NCI-H1930 (cell line): ENCODE results near the gene RASSF3.
"Not testable (repeated sequence)": the region's sequence is repeated elsewhere in the genome, so short reads cannot be mapped to it uniquely, and the experiment has no call there.

Experiments
- DNase-seq, 2 experiments: peaks; one replicate each; lab custom pipeline; 2025; lab: John Stamatoyannopoulos, UW

The RASSF3 gene

DNA sequence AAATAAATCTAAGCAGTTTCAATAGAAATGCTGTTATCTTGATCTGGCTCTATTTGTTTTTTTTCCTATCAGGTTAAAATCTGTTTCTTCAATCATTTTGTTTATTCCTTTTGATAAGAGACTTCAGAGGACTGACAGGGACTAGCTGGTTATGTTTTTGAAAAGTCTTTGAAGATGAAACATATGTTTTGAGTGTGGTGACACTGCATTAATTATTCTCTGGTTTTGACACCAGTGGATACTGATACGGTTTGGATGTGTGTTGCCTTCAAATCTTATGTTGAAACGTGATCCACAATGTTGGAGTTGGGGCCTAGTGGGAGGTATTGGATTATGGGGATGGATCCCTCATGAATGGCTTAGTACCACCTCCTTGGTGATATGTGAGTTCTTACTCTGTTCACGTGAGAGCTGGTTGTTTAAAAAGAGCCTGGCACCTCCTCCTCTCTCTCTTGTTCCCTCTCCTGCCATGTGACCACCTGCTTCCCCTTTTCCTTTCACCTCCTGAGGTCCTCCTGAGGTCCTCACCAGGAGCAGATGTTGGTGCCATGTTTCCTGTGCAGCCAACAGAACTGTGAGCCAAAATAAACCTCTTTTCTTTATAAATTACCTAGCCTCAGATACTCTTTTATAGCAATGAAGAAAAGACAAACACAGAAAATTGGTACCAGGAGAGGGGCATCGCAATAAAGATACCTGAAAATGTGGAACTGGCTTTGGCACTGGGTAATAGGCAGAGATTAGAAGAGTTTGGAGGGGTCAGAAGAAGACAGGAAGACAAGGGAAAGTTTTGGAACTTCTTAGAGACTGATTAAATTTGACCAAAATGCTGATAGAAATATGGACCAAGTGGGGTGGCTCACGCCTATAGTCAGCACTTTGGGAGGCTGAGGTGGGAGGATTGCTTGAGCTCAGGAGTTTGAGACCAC lies 23.0 kb downstream of the RASSF3 start:
- DNase-seq = no peak

DNA sequence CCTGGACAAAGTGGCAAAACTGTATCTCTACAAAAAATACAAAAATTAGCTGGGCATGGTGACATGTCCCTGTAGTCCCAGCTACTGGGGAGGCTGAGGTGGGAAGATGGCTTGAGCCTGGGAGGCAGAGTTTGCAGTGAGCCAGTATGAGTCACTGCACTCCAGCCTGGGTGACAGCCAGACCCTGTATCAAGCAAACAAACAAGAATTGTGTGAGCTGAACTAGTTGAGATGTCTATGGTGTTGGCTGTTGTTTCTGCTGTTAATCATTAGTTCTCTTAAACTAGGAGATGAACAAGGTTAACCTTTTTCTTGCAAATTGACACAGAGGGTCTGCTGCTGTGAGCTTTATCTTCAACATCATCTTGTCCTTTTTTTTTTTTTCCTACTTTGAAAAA lies 23.6 kb downstream of the RASSF3 start:
- no peak for DNase-seq

DNA sequence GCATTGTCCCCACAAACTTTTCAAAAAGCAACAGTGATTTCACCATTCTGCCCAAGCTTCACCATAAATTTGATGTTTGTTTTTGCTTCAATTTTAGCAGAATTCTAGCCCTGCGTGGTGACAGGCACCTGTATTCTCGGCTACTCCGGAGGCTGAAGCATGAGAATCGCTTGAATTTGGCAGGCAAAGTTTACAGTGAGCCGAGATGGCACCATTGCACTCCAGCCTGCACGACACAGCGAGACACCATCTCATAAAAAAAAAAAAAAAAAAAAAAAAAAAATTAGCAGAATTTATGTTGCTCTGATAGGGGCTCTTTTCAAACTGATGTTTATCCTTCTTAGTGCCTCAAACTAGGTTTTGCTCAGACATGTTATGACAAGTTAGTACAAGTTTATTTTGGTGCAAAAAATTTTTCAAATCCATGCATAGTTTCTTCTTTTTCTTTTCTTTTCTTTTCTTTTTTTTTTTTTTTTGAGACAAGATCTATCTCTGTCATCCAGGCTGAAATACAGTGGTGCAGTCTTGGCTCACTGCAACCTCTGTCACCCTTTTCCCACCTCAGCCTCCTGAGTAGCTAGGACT lies 24.3 kb downstream of the RASSF3 start:
- no peak for DNase-seq

DNA sequence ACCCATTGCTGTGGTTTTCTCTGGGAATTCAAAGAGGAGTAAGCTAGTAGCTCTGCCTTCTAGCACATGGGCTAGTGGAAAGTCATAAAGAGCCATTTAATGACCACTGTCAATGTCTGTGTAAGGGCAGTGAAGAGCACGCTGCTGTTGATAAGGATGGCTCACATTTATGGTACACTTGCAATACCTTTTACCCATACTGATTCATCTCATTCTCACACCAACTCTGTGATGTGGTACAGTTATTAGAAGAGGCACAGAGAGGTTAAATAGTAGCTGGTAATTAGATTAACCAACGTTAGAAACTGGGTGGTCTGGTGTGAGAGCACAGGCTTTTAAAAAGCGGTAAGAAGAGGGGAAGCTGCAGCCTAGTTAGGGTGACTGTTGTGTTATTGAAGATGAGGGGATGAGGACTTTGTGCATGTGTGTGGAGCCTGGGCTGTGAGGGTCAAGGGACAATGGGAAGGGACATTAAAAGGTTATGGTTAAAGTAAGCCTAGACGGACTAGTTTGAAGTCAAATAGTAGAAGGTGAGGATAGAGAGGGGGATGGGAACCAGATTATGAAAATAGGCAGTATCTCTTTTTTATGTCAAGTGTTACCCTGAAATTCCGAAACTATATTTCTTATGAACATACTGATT lies 25.2 kb downstream of the RASSF3 start:
- no peak for DNase-seq

DNA sequence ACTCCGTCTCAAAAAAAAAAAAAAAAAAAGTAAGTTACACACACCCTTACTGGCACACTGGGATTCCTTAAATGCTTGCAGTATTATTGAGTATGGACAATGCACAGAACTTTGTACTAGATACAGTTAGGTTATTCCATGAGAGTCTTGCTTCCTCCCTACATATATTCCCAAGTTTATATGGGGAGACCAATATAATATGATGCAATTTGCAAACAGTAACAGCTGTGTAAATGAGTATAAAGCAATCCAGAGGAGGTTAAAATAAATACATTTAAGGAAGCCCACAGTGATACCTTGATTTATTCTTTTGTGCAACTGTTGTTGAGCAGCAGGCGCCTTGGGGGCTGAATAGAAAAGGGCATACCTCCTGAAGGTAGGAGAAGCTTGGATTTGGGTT lies 26.6 kb downstream of the RASSF3 start:
- no peak for DNase-seq

DNA sequence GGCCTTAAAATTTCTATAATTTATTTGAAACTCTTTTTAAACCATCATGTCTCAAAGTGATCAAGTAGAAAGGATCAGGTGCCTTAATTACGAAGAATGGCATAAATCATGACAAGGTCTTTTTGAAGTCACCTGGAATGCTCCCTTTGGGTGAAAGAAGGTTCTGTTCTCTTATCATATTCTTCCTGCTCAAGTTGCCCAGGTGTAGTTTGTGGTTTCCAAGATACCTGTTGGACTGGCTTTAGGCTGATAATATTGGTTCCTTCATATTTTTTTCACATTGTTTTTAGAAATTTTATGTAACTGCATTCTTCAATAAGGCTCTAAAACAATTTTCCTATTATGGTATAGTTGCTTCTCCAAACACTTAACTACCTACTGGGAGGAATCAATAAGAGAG lies 29.2 kb downstream of the RASSF3 start:
- DNase-seq = no peak

DNA sequence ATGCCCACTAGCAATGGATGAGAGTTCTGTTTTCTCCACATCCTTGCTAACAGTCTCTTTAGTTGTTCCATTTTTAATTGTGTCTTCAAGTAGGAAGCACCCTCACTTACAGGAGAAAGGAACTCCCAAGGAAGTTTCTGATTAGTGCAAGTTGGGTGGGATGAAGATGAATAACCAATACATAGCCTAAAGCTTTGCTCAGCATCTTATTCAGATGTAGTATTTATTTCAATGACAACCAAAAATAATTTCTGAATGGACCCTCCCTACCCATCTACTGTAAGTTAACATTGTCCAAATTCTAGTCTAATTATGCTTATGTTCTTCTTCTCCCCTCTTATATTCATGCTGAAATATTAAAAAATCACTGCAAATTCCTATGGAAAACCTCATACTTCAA lies 36.0 kb downstream of the RASSF3 start:
- no peak for DNase-seq

DNA sequence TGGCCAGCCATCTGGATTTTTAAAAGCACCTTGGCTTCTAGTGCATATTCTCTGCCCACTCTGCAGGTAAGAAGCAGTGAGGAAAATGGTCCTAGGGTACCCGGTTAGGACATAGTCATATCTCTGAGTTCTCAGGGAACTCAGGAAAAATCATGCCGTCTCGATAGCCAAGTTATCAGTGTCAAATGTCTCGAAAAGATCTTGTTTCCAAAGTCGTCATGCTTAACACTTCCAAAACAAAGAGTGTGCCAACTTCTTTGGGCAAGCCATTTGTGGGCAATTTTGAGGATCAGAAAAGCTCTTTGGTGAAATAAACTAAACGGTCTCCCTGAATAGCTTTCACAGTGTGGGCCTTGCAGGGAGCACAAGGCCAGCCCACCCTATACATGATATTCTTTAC lies 39.2 kb downstream of the RASSF3 start:
- no peak for DNase-seq

DNA sequence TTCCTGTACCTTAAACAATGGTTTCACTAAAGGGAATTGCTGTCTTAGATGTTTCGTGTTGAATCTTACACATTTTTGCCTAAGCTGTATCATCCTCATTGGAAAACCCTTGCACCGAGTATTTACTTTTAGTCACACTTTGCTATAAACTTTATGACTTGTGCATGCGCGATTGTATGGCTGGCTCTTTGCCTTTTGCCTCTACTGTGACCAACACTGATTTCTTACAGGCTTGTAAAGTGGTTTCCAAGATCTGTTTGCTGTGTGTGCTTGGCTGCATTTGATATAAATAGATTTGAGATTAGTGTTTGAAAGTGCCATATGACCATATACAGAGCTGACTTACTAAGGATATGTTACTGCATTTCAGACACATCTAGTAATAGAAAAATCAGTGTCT lies 40.5 kb downstream of the RASSF3 start:
- DNase-seq = no peak

DNA sequence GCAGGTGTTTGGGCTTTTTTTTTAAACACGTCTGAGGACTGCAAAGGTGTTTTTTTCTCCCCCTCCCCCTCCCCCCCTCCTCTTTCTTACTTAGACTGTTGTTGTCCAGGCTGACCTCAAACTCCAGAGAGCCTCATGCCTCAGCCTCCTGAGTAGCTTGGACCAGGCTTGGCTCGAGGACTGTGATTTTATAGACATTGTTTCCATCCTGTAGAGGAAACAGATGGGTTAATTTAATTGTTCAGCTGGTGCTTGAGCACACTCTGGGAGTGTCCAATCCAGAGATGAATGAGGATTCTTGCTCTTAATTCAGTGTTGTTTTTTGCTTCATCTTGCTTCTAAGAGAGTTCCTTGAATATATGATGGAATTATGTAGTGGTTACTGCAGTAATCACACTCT lies 42.1 kb downstream of the RASSF3 start:
- DNase-seq = no peak

DNA sequence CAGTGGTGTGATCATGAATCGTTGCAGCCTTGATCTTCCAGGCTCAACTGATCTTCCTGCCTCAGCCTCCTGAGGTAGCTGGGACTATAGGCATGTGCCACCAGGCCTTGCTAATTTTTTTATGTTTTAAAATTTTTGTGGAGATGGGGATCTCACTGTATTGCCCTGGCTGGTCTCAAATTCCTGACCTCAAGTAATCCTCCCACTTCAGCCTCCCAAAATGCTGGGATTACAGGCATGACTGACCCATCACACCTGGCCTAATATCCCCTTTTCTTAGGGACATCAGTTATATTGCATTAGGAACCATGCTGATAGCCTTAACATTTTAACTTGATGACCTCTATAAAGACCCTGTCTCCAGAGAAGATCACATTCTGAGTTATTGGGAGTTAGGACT lies 42.8 kb downstream of the RASSF3 start:
- DNase-seq = no peak

DNA sequence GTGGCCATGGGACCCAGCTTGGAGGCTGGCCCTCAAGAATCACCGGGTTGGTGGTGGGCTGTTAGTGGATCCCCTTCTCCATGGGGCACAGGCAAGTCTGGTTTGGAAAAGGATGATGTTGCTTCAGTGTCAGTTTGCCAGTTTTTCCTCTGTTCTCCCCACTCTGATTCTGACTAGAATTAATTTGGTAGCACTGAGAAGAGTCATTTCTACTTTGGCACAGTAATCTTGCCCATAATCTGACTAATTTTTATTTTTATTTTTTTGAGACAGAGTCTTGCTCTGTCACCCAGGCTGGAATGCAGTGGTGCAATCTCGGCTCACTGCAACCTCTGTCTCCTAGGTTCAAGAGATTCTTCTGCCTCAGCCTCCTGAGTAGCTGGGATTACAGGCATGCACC lies 43.6 kb downstream of the RASSF3 start:
- not testable (repeated sequence) for DNase-seq

DNA sequence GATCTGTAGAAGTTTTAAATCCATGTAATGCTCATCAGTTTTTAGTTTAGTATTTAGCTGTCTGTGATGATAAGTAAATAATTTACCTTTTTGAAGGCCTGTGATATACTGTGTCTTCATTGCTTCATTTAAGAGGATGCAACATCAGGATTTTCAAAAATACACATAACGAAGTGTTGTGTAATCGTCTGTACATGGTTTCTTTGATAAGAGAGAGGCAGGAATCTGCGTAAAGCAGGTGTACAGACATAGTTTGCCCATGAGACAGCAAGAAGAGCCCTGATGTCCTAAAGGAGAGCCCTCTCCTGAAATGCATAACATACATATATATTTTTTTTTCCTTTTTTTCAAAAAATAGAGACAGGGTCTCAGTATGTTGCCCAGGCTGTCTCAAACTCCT lies 44.8 kb downstream of the RASSF3 start:
- no peak for DNase-seq

DNA sequence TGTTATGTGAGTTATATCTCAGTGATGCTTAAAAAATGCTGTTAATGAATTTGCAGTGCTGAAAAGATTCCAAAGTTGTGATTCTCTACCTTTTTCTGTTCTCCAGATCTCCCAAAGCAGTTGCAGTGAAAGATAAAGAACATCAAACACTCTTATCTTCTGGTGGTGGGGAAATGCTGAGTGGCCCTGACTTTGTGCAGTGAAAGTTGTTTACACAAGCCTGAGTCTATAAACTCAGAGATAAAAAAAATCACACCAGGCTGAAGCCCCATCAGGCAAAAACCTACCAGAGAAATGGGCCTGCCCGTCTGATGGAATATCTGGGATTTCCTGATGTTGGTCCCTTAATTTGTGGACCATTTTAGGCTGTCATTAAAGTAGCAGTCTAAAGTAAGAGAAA lies 46.1 kb downstream of the RASSF3 start:
- no peak for DNase-seq

DNA sequence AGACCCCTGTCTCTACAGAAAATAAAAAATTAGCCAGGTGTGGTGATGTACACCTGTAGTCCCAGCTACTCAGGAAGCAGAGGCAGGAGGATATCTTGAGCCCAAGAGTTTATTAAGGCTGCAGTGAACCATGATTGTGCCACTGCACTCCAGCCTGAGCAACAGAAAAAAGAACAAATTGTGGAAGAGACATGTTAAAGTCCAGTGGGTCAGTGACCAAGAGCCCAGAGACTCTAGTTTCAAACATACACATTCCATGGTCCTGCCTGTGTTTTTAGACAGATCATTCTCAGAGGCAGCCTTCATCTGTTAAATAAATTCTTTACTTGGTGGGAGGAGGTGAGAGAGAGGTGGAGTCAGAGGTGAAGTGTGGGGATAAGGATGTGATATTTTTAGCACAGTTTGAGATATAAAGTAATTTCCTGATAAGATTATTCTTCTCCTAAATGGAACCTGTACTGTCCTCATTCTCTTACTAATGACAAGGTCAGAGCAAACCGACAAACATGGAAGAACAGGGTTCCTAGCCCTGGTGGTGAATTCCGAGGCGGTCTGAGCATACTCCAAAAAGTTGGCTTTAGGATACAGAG lies 48.7 kb downstream of the RASSF3 start:
- no peak for DNase-seq

DNA sequence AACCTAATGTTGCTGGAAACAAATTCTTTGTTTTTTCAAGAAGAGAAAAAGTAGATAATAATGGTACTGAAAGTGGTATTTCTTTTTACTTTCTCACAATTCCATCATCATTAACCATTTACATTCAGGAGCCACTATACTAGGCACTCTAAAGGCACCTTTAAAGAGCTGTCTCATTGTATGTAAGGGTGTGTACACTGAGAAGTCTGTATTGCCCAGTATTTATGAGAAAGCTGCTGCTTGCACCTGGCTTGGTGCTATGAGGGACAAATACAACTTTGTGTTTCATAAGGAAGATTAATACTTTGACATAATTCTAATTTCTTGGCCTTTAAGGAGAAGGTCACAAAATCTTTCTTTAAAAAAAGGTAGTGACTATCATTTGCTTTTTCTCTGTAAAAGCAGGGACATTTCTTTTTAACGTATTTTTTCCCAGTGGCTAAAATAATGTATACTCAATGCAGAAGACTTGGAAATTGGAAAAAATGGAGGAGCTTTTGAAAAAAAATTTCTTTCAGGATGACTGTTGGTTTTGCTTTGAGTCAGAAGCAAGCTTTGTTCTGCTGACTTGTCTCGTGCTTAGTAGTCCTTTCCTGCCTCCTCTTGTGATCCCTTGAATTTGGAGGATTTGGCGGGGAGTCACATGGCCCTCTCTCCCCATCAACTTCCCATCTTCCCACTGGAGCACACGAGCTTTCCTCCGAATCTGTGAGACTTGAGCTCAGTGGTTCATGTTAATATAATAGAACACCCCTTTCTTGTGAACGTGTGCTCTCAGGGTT lies 50.1 kb downstream of the RASSF3 start:
- no peak for DNase-seq

DNA sequence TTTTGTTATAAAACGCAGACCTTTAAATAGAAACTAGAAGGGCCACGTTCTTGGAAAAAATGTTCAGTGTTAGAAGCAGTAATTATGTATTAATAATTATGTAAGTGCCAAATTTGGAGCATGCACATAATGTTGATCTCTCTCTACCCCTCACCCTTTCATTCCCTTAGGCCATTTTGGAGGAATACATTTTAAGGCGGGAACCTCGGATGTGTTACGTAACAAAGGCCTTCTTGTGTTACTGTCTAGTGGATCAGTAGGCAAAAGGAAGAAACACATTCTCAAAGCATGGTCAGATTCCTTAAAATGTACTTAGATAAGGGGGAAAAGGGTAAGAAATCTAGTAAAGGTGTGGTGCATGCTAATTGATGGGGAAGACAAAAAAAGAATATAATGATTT lies 52.7 kb downstream of the RASSF3 start:
- no peak for DNase-seq

DNA sequence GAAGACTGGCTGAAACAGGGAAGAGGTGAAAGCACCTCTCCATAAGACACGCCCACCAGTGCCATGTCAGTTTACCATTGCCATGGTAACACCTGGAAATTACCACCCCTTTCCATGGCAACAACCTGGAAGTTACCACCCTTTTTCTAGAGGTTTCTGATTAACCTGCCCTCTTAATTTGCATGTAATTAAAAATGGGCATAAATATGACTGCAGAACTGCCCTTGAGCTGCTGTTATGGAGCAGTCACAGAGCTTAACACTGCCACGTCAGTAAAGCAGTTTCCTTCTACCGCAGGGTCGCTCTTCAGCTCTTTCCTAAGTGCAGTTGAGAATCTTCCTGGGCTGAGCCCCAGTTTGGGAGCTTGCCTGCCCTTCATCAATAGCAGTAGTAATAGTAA lies 55.2 kb downstream of the RASSF3 start:
- no peak for DNase-seq

DNA sequence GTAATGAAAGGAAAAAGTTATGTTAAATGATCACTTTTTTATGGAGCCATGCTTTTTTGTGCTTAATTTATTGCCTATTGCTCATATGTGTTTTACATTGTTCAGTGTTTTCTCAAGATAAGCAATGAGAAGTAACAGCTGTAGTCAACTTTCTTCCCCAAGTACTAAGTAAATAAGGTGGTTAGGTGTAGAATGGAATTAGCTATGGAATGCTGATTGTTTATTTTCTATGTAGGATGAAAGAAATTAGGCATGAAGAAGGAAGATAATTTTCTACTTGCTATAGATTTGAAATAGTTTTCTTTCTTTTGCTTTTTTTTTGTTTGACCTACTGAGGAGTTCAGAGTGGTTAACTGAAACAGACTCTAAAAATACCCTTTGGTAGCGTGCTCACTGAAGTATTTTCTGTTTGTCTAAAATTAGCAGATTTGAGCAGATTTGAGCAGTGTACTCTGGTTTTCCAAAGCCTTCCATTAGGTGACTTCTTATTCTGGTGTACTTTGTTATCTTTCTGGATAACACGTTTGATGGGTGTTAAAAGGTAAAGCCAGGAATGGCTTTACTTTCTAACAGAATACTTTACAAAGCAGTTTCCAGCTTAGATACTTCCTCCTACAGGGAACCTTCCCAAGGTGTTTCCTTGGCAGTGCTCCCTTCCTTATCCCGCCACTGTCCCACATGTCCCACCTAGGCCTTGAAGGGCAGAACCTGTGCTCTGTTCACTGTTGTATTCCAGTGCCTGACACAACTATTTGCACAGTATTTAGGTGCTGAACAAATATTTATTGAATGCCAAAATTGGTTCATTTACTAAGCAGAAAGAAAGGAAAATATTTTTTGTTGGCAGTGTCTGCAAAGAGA lies 56.0 kb downstream of the RASSF3 start:
- no peak for DNase-seq

DNA sequence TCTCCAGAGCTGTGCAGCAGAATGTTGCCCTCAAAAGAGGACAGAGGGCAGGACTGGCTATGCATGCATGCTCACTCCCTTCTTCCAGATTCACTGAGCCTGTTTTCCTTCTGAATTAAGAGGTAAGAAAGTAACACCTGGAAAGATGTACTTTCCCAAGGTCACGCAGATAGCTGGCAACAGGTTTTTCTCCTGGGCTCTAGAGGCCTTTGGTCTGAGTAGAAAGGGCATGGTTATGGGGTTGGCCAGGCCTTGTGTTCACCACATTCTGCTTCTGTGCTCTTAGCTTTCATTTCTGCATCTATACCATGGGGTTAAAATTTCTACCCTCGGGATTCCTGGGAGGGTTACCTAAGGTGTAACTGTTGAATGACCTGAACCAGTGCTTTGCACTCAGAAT lies 57.5 kb downstream of the RASSF3 start:
- no peak for DNase-seq

DNA sequence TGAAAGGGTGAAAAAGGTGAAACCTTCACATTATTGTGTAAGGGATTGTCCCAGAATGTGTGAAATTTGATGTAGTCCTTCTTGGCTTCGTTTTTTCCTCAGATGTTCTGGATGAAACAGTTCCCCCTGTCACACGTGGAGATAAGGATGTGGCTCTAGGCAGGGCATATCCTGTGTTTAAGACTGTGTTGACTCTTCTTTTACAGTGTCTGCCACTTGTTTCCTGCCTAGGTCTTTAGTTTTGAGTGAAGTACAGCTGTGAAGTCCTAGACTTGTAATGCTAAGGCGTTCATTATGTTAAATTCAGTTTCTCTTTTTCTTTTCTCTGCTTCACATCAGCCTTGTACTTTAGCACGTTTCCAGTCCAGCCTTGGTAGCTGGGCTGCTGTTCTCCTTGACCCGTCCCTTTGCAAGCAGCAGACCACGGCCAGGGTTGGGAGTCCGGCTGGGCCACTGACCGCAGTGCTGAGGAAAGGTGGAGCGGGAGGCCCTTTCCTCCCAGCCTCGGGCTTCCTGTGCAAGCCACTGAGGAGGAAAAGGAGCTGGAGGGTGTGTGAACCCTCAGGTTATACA lies 59.1 kb downstream of the RASSF3 start:
- DNase-seq = no peak
